HAP-1 (cell line): ENCODE measurements around the gene HSPA1A.
A peak's percentile ranks its signal among the peaks of the same experiment; 100 is the strongest.
"Not testable (repeated sequence)": the region's sequence is repeated elsewhere in the genome, so short reads cannot be mapped to it uniquely, and the experiment has no call there.

Experiments
- DNase-seq, 2 experiments: peaks; one replicate each; pipeline ENCODE4 v3.0.0-alpha.2; 2016 to 2020; ENCODE audit warnings: low spot score in 2 of 2
- H3K27me3 ChIP-seq: fragments of 250-450 bp; sonication (Bioruptor Pico); 2 replicates; pipeline ENCODE4 v1.5.1; 2020; ENCODE audit warnings: low read depth, mild to moderate bottlenecking, moderate library complexity
- H3K36me3 ChIP-seq: fragments of 250-450 bp; sonication (Bioruptor Pico); replicated peaks from 2 replicates; pipeline ENCODE4 v1.5.1; 2020; ENCODE audit warnings: mild to moderate bottlenecking
- H3K4me1 ChIP-seq: fragments of 250-450 bp; sonication (Bioruptor Pico); 2 replicates; pipeline ENCODE4 v1.5.1; 2020; ENCODE audit warnings: mild to moderate bottlenecking
- H3K4me3 ChIP-seq: fragments of 250-450 bp; sonication (Bioruptor Pico); 2 replicates; pipeline ENCODE4 v1.5.1; 2020; ENCODE audit warnings: mild to moderate bottlenecking, moderate library complexity
- H3K9me3 ChIP-seq: fragments of 250-450 bp; sonication (Bioruptor Pico); 2 replicates; pipeline ENCODE4 v1.5.1; 2020; ENCODE audit warnings: mild to moderate bottlenecking, moderate library complexity
- in situ Hi-C: fragments of 300-500 bp; cut with MboI; formaldehyde crosslinking; loops from 3 replicates; pipeline ENCODE4 v1.14.3; 2020; ENCODE audit warnings: low sequenced_read_pairs, inconsistent platforms, mixed read lengths

Gene HSPA1A

DNA sequence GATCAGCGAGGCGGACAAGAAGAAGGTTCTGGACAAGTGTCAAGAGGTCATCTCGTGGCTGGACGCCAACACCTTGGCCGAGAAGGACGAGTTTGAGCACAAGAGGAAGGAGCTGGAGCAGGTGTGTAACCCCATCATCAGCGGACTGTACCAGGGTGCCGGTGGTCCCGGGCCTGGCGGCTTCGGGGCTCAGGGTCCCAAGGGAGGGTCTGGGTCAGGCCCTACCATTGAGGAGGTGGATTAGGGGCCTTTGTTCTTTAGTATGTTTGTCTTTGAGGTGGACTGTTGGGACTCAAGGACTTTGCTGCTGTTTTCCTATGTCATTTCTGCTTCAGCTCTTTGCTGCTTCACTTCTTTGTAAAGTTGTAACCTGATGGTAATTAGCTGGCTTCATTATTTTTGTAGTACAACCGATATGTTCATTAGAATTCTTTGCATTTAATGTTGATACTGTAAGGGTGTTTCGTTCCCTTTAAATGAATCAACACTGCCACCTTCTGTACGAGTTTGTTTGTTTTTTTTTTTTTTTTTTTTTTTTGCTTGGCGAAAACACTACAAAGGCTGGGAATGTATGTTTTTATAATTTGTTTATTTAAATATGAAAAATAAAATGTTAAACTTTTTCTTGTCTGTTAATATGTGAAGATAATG is 14.4 kb downstream of the HSPA1A start:
- Histone ChIP-seq H3K4me3 (peak overlapping the region; percentile 51), H3K4me1 (peaks cover 29% of the 10 kb centered on the region), H3K27me3 (no peaks in the 10 kb centered on the region), H3K9me3 (no peaks in the 10 kb centered on the region), H3K36me3 (peaks cover 4% of the 10 kb centered on the region)
- peak in 1 of 2 experiments; percentile 76 for DNase-seq
- in situ Hi-C loops: loop anchor here (5.0 kb wide), 2 partner anchors 92 to 287 kb away; partner anchors contain the start of genes CLIC1 and DDX39B

DNA sequence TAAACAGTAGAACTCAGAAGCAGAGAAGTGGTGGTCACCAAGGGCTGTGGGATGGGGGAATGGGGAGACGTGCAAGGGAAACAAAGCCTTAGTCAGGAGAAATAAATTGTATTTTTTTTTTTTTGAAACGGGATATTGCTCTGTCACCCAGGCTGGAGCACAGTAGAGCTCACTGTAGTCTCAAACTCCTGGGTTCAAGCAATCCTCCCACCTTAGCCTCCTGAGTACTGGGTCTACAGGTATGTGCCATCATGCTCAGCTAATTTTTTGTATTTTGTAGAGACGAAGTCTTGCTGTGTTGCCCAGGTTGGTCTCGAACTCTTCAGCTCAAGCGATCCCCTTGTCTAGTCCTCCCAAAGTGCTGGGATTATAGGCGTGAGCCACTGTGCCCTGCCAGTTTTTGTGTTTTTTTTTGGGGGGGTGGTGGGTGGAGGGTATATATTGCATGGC is 15.6 kb downstream of the HSPA1A start:
- Histone ChIP-seq H3K4me3 (peak overlapping the region; percentile 51), H3K4me1 (peaks cover 24% of the 10 kb centered on the region), H3K36me3 (peaks cover 15% of the 10 kb centered on the region), H3K9me3 (no peaks in the 10 kb centered on the region), H3K27me3 (no peaks in the 10 kb centered on the region)
- in situ Hi-C loops: loop anchor here (5.0 kb wide), 2 partner anchors 94 to 289 kb away; partner anchors contain the start of genes CLIC1 and DDX39B
- no peak for DNase-seq

DNA sequence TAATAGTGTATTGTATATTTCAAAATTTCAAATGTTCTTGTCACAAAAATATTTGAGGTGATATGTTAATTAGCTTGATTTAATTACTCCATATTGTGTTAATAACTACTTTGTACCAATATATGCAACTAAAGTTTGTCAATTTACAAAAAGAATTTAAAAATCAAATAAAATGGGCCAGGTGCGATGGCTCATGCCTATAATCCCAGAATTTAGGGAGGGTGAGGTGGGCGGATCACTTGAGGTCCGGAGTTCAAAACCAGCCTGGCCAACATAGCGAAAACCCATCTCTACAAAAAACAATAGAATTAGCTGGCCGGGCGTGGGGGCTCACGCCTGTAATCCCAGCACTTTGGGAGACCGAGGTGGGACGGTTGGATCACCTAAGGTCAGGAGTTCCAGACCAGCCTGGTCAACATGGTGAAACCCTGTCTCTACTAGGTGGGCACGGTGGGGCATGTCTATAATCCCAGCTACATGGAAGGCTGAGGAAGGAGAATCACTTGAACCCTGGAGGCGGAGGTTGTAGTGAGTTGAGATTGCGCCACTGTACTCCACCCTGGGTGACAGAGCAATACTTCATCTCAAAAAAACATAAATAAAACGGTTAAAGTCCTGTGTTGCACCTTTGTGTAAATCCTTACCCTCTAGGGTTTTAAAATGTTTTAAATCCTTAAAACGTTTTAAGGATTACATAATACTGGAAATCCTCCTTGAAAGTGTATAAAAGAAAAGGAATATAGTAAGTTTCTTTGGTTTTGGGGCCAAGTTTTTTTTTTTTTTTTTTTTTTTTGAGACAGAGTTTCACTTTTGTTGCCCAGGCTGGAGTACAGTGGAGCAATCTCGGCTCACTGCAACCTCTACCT is 16.2 kb downstream of the HSPA1A start:
- Histone ChIP-seq H3K27me3 (no peaks in the 10 kb centered on the region), H3K36me3 (peaks cover 22% of the 10 kb centered on the region), H3K4me1 (peaks cover 17% of the 10 kb centered on the region), H3K9me3 (no peaks in the 10 kb centered on the region), H3K4me3 (peak overlapping the region; percentile 51)
- in situ Hi-C loops: loop anchor here (5.0 kb wide), 2 partner anchors 94 to 289 kb away; partner anchors contain the start of genes CLIC1 and DDX39B
- DNase-seq: no peak

DNA sequence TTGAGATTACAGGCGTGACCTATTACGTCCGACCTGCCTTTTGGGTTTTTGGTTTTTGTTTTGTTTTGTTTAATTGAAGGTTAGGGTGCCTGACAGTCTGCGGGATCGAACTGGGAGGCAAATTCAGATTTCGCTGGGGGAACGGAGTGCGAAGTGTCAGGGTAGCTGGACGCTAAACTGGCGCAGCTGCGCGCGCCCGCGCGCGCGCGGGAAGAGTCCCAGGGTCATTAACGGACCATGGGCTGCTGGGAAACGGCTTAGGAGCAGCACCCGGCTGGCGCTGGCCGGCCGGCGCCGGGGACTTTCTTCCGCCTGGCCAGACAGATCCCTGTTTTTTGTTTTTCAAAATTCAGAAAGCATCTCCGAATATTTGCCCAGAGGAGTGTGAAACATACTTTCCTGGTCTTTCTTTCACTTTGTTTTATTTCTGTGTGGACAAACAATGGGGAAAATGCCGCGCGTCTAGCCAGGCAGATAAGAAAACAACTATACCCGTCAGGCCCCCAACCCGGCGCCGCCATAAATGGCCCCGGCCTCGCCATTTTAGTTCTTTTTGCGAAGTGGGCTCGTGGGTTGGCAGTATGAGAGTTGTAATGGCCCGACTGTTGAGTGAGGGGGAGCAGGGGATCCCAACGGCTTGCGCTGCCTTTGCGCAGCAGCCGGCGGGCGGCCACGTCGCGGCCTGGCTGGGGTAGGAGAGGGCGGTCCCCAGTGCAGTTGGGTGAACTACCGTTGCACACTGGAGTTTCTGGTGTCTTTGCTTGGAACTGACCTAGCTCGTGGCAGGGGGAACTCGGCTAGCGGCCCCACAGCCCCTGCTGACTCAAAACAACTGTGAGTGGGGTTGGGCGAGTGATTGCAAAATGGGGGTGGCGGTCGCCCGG is 19.3 kb downstream of the HSPA1A start:
- no peaks in the 10 kb centered on the region for H3K27me3 ChIP-seq
- H3K36me3 ChIP-seq: peaks cover 52% of the 10 kb centered on the region
- in situ Hi-C loops: loop anchor here (5.0 kb wide), 2 partner anchors 97 to 292 kb away; partner anchors contain the start of genes CLIC1 and DDX39B
- H3K4me1 ChIP-seq: peaks cover 21% of the 10 kb centered on the region
- peak; percentile 93 to 95 for DNase-seq
- H3K4me3 ChIP-seq: peak overlapping the region; percentile 100
- no peaks in the 10 kb centered on the region for H3K9me3 ChIP-seq

DNA sequence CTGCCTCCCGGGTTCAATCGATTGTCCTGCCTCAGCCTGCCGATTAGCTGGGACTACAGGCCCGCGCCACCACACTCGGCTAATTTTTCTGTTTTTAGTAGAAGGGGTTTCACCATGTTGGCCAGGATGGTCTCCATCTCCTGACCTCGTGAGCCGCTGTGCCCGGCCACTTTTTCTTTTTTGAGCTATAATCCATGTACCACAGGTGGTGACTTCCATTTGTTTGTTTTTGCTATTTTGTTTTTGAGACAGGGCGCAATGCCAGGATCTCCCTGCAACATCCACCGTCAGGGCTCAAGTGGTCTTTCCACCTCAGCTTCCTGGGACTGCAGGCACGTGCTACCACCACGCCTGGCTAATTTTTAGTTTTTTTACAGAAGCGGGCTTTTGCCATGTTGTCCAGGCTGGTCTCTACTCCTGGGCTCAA is 20.7 kb downstream of the HSPA1A start:
- peaks cover 21% of the 10 kb centered on the region for H3K4me1 ChIP-seq
- H3K27me3 ChIP-seq: no peaks in the 10 kb centered on the region
- no peaks in the 10 kb centered on the region for H3K9me3 ChIP-seq
- DNase-seq: no peak
- peak overlapping the region; percentile 100 for H3K4me3 ChIP-seq
- peaks cover 64% of the 10 kb centered on the region for H3K36me3 ChIP-seq
- in situ Hi-C loops: no loop called here

DNA sequence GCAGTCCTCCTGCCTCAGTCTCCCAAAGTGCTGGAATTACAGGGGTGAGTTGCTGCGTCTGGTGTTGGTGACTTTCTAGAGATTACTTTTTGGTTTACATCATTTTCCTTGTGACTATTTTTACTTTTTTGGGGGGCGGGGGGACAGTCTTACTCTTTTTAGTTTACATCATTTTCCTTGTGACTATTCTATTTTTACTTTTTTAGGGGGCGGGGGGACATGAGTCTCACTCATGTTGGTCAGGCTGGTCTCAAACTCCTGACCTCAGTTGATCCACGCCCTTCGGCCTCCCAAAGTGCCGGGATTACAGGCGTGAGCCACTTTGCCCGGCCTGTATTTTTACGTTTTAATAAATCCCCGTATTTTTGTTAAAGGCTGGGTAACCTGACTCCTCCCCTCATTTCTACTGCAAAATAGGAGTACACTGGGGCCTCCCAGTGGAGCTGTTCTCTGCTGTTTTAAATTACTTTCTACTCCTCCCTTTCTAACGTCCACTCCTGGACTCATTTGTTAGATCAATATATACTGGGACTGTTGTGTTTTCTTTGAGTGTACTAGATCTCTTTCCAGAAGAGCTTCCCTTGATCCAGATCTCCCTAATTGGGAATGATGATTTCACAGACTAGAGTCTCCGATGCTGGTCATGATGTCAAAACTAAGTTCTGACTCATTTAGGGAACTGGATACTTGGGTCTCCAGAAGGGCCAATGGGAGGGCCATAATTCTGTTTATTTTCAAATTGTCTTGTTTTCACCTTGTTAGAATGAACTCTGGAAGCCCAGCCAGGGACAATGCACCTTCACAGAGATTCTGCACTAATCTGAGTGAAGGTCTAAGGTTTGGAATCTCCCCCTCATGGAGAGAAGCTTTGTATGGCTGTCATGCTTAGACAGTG is 21.4 kb downstream of the HSPA1A start:
- no peaks in the 10 kb centered on the region for H3K9me3 ChIP-seq
- peaks cover 70% of the 10 kb centered on the region for H3K36me3 ChIP-seq
- in situ Hi-C loops: no loop called here
- no peaks in the 10 kb centered on the region for H3K27me3 ChIP-seq
- H3K4me1 ChIP-seq: peaks cover 17% of the 10 kb centered on the region
- H3K4me3 ChIP-seq: peak overlapping the region; percentile 100
- peak in 1 of 2 experiments; percentile 18 for DNase-seq

DNA sequence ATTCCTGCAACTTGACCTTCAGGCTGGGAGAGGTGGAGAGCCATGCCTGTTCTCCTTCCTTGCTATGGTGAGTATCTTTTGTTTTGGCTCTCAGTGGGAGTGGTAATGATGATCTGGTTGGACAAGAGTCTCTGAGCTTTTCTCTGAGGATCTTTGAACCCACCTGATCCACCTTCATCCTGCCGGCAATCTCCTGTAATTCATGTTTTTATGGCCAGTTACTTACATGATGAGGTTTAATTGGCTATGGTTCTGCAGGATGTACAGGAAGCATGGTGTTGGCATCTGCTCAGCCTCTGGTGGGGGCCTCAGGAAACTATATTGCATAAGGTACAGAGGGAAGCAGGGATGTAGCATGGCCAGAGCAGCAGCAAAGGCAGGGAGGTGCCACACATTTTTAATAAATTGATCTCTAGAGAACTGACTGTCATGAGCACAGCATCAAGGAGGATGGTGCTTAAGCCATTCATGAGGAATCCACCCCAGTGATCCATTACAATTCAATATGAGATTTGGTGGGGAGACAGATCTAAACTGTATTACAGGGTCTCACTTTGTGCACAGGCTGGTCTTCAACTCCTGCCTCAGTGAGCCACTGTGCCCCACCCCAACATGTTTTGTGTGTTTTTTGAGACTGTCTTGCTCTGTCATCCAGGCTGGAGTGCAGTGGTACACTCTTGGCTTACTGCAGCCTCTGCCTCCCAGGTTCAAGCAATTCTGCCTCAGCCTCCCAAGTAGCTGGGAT is 22.2 kb downstream of the HSPA1A start:
- Histone ChIP-seq H3K4me1 (peaks cover 15% of the 10 kb centered on the region), H3K36me3 (peaks cover 70% of the 10 kb centered on the region), H3K4me3 (peak overlapping the region; percentile 100), H3K27me3 (no peaks in the 10 kb centered on the region), H3K9me3 (no peaks in the 10 kb centered on the region)
- DNase-seq: peak in 1 of 2 experiments; percentile 24
- in situ Hi-C loops: no loop called here

DNA sequence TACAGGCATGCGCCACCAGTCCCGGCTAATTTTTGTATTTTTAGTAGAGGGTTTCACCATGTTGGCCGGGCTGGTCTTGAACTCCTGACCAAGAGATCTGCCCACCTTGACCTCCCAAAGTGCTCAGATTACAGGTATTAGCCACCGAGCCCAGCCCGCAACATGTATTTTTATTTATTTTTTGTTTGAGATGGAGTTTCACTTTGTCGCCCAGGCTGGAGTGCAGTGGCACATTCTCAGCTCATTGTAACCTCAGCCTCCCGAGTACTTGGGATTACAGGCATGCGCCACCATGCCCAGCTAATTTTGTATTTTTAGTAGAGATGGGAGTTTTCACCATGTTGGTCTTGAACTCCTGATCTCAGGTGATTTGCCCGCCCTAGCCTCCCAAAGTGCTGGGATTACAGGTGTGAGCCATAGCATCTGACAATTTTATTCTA is 22.8 kb downstream of the HSPA1A start:
- Histone ChIP-seq H3K4me1 (peaks cover 15% of the 10 kb centered on the region), H3K4me3 (peak overlapping the region; percentile 100), H3K36me3 (peaks cover 70% of the 10 kb centered on the region)
- DNase-seq, in situ Hi-C loops, H3K27me3 ChIP-seq, H3K9me3 ChIP-seq: not testable (repeated sequence)

DNA sequence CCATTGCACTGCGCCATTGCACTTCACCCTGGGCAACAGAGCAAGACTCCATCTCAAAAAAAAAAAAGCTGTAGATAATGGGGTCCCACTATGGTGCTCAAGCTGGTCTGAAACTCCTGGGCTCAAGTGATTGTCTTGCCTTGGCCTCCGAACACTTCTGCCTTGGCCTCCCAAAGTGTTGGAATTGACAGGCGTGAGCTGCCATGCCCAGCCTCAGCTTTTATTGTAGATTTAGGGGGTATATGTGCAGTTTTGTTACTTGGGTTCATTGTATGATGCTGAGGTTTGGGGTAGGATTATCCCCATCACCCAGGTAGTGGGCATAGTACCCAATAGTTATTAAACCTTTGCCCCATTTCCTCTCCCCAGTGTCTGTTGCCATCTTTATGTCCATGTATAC is 23.6 kb downstream of the HSPA1A start:
- peaks cover 12% of the 10 kb centered on the region for H3K4me1 ChIP-seq
- no peaks in the 10 kb centered on the region for H3K27me3 ChIP-seq
- no peak overlapping the region for H3K4me3 ChIP-seq
- in situ Hi-C loops: no loop called here
- DNase-seq: no peak
- H3K36me3 ChIP-seq: peaks cover 70% of the 10 kb centered on the region
- no peaks in the 10 kb centered on the region for H3K9me3 ChIP-seq

DNA sequence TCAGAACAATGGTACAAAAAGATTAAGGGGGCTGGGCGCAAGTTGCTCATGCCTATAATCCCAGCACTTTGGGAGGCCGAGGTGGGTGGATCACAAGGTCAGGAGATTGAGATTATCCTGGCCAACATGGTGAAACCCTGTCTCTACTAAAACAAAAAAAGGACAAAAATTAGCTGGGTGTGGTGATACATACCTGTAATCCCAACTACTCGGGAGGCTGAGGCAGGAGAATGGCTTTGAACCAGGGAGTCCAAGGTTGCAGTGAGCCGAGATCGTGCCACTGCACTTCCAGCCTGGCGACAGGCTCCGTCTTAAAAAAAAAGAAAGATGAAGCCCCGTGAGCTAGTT is 24.4 kb downstream of the HSPA1A start:
- in situ Hi-C loops, H3K4me1 ChIP-seq, DNase-seq, H3K27me3 ChIP-seq, H3K4me3 ChIP-seq, H3K9me3 ChIP-seq: not testable (repeated sequence)
- peaks cover 69% of the 10 kb centered on the region for H3K36me3 ChIP-seq

DNA sequence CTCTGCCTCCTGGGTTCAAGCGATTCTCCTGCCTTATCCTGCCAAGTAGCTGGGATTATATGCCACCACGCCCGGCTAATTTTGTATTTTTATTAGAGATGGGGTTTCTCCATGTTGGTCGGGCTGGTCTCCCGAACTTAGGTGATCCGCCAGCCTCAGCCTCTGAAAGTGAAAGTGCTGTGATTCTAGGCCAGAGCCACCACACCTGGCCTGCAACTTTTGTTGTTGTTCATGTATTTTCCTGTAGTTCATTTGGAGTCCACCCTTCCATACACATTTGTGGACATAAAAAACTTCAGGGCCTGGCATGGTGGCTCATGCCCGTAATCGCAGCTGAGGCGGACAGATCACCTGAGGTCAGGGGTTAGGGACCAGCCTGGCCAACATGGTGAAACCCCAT is 26.7 kb downstream of the HSPA1A start:
- H3K27me3 ChIP-seq: no peaks in the 10 kb centered on the region
- H3K4me3 ChIP-seq: no peak overlapping the region
- no peak for DNase-seq
- in situ Hi-C loops: no loop called here
- H3K4me1 ChIP-seq: peaks cover 9% of the 10 kb centered on the region
- H3K9me3 ChIP-seq: no peaks in the 10 kb centered on the region
- H3K36me3 ChIP-seq: peaks cover 46% of the 10 kb centered on the region

DNA sequence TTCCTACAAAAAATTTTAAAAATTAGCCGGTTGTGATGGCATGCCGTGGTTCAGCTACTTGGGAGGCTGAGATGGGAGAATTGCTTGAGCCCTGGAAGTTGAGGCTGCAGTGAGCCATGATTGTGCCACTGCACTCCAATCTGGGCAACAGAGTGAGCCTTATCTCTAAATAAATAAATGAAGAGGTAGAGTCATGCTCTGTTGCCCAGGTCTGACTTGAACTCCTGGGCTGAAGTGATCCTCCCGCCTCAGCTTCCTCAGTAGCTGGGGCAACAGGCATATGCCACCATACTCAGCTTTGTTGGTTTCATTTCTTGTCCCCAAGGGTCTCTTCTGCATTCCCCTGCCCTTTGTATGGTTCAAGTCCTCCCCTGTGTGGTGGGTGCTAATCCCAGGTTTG is 29.2 kb downstream of the HSPA1A start:
- Histone ChIP-seq H3K27me3 (no peaks in the 10 kb centered on the region), H3K36me3 (peaks cover 22% of the 10 kb centered on the region)
- DNase-seq: no peak

More for the DNA sequence above, 29.2 kb downstream of the HSPA1A start:
- in situ Hi-C loops: no loop called here
- Histone ChIP-seq H3K4me1 (no peaks in the 10 kb centered on the region), H3K9me3 (no peaks in the 10 kb centered on the region), H3K4me3 (no peak overlapping the region)
